ENCODE measurements around the gene NCKAP5. TPM values are rescaled to one million over a fixed set of nuclear protein-coding genes. Genes with fewer than 3 reads are reported as not detected.

NCKAP5 gene
- total RNA-seq, 2 donors from 2014 or later: 0.78 to 2.6 TPM

DNA sequence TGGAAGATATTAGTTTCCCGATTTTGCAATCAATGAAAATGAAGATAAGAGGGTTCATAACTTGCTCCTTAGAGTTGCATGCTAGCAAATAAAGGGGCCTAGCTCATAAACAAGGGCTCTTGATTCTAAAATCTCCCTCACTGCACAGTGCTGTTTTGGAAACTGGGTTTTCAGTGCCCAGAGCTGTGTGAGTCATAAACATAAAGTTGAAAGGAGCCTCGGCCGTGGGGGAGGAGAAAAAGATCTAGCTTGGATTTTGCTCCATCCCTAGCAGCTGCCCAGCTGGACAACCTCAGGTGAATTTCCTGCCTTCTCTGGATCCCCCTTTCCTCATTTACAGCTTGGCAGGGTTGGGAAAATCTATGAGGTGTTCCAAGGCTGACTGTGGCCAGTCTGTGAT is 940.7 kb downstream of the NCKAP5 start:
- TF ChIP-seq CTCF (IDR thresholded peaks at IDR 0.05): no peak
- TF ChIP-seq POLR2A (IDR thresholded peaks at IDR 0.05): no peak
- ATAC-seq (no peak), DNase-seq (no peak)
- 53 to 56% methylated on average over 3 of the region's 3 CpGs for WGBS, 2 donors
- no peaks in the 10 kb centered on the region for H3K36me3 ChIP-seq (replicated peaks in 1 of 2; ENCODE audit: insufficient read depth in 1 of 2, low read depth in 2 of 2)
- H3K4me1 ChIP-seq: peaks cover 42% of the 10 kb centered on the region
- no peak overlapping the region for H3K4me3 ChIP-seq
- no peaks in the 10 kb centered on the region for H3K27me3 ChIP-seq
- intact Hi-C loops (cut with DNase I): no loop called here
- no peak overlapping the region for H3K27ac ChIP-seq
- H3K9me3 ChIP-seq: no peaks in the 10 kb centered on the region

- ATAC-seq: no peak
- WGBS, 2 donors: 81 to 84% methylated on average over 9 of the region's 9 CpGs
- Histone ChIP-seq H3K36me3 (replicated peaks in 1 of 2; ENCODE audit: insufficient read depth in 1 of 2, low read depth in 2 of 2) (no peaks in the 10 kb centered on the region), H3K9me3 (no peaks in the 10 kb centered on the region), H3K4me3 (no peak overlapping the region), H3K27ac (peak overlapping the region in 2 of 4 donors; percentile 29 to 40), H3K27me3 (no peaks in the 10 kb centered on the region), H3K4me1 (peaks cover 68% of the 10 kb centered on the region)
- TF ChIP-seq CTCF (IDR thresholded peaks at IDR 0.05) (no peak), POLR2A (IDR thresholded peaks at IDR 0.05) (no peak)
- DNase-seq: no peak
- intact Hi-C loops (cut with DNase I): no loop called here
Measured at GRCh38 chr2:132623096-132623839, 945.0 kb downstream of the NCKAP5 start.

Small RNA genes lying within 50 kb of the gene (small RNA-seq; reads per million reads assigned to genes)
- gene AC016909.1 (not detected), gene RN7SKP154 (not detected), gene RNU6-579P (not detected)
